Left hindlimb (tissue), 1 donor: ENCODE measurements around the gene TMEM270.
"Not testable (repeated sequence)": the region's sequence is repeated elsewhere in the genome, so short reads cannot be mapped to it uniquely, and the experiment has no call there.

Experiments
- DNase-seq: peaks from one replicate; pipeline ENCODE4 v3.0.0-alpha.2; 2018

The TMEM270 gene, protein sequence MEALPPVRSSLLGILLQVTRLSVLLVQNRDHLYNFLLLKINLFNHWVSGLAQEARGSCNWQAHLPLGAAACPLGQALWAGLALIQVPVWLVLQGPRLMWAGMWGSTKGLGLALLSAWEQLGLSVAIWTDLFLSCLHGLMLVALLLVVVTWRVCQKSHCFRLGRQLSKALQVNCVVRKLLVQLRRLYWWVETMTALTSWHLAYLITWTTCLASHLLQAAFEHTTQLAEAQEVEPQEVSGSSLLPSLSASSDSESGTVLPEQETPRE

DNA sequence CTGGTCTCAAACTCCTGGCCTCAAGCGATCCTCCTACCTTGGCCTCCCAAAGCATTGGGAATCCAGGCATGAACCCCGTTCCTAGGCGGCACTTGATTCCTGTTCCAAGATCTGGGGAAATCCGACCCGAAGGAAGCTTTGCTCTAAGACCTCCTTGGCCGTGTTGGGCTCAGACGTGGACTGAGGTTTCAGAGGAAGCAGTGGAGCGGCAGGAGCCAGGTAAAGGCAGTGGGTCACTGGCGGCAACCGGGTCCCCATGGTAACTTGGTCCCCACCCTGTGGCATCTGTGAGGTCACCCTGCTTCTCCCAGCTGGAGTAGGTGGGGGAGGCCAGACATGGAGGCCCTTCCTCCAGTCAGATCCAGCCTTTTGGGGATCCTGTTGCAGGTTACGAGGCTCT is at the start of gene TMEM270:
TMEM270 (plus strand) TSS at position 301 of the 400 bp plus-strand sequence; CDS start at position 337, 36 bp downstream.
- DNase-seq: no peak

DNA sequence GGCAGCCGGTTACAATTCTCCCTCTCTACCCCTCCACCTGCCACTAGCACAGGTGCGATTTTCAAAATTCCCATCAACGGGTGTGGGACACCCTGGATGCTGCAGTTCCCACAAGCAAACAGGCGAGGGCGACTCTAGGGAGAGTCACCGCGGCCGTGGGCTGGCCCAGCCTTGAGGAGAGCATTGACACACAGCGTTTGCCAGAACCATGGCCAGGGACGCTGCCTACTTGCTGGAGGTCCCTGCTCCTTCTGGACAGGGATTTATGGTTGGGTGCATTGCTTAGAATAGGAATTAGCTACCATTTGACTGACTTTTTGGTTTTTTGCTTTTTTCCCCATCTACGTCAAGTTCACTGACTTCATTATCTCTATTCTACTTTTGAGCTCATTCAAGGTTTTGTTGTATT is 49.2 kb upstream of the TMEM270 start:
- DNase-seq: no peak

DNA sequence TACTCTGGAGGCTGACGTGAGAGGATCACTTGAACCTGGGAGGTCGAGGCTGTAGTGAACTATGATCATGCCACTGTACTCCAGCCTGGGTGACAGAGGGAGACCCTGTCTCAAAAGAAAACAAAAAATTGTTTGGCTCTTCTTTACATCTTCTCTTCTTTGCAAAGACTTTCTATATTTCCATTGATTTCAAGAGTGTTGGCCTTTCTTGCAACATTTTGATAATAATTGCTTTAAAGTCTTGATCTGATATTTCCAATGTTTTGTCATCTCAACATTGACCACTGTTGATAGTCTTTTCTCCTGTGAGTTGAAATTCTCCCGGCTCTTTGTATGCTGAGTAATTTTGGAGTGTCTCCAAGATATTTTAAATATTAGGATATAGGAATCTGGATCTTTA is 48.0 kb upstream of the TMEM270 start:
- DNase-seq: no peak

DNA sequence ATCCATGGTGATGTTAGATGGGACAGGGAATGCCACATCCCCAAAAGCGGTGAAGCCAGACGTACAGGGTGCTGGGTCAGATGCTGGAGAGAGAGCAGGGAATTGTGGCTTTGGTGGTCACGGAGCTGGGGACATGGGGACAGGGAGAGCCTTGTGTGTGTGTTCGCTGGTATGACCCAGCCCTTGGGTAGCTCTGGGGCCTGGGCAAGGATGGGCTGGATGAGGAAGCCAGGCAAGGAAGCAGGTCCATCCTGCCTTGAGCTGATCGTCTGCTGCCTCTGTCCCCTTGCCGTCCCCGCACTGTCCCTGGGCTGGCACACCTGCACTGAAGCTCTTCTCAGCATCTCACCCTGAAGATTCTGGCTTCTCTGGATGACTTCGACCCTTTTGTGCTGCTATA is 45.5 kb upstream of the TMEM270 start:
- no peak for DNase-seq

DNA sequence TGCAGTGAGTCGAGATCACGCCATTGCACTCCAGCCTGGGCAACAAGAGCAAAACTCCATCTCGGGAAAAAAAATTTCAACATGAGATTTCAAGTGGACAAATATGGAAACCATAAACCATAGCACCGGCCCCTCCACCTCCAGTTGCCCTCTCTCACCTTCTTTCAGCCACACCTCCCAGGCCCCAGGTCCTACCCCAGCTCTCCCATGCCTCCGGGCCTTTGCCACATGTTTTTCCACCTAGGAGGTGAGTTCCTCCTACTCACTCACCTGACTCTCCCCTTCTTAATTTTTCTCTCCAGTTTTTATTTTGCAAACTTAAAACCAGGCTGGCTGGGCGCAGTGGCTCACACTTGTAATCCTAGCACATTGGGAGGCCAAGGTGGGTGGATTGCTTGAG is 43.8 kb upstream of the TMEM270 start:
- no peak for DNase-seq

DNA sequence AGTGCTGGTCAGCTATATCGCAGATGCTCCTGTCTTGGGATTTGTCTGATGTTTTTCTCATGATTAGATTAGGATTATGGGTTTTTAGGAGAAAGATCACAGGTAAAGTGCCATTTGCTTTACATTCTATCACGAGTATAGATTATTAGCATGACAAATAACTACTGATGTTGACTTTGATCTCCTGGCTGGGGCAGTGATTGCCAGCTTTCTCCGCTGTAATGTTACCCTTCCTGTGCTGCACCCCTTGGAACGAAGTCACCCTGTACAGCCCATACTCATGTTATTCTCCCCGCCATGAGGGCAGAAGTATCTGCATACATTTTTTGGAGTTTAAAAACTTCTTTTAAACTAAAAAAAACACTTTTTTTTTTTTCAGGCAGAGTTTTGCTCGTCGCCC is 40.9 kb upstream of the TMEM270 start:
- DNase-seq: no peak

DNA sequence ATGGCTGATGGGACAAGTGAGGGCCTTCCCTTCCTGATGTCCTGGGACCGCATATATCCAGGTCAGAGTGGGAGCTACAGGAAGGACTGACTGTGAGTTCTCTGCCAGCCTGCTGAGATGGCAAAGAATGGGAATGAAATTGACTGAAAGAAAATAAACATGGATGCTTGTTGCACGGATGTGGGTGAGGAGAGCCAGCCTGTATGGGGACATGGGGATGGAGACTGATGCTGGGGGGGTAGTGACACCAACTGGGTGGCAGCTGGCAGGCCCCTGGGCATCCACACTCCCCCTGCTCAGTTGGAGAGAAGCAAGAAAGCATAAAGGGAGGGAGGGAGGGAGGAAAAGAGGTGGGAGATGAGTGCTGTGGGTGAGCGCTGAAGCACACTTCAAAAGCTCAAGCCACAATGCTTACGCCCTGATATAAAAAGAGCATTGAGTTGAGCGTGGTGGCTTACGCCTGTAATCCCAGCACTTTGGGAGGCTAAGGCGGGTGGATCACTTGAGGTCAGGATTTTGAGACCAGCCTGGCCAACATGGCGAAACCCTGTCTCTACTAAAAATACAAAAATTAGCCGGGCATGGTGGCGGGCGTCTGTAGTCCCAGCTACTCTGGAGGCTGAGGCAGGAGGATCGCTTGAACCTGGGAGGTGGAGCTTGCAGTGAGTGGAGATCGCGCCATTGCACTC is 39.2 kb upstream of the TMEM270 start:
- not testable (repeated sequence) for DNase-seq

DNA sequence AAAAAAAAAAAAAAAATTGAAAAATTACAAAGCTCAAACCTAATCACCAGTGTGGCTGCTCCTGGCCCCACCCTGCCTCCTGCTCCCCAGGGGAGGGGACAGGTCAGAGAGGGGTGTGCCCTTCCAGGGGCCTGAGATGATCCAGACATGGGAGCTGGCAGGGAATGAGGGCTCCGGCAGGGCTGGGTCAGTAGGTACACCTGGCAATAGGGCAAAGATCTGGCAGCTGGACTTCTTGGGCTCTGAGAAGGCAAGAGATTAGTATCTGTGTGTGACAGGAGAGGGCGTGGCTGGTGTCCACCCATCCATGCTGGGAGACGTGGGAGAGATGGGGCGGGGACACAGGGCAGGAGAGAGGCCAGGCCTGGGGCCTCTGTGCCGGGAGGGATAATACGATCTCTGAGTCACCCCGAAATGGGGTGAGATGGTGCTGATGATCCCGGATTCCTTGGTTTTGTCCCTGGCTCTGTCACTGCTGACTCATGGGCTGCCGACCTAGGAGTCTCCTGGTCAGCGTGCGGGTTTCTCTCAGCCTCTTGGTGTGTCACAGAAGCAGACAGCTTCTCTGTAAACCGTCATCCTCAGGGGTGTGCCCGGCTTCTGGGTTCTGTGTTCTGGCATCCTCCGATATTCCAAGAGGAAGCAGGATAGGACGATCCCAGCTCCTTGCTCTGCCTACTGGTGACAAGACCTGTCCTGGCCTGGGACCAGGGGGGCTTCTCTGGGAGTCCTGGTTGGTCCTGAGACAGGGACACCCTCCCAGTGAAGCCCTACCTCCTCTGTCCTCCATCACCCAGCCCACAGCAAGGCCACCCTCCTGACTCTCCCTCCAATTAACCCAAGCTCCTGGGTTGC is 38.4 kb upstream of the TMEM270 start:
- DNase-seq: no peak

DNA sequence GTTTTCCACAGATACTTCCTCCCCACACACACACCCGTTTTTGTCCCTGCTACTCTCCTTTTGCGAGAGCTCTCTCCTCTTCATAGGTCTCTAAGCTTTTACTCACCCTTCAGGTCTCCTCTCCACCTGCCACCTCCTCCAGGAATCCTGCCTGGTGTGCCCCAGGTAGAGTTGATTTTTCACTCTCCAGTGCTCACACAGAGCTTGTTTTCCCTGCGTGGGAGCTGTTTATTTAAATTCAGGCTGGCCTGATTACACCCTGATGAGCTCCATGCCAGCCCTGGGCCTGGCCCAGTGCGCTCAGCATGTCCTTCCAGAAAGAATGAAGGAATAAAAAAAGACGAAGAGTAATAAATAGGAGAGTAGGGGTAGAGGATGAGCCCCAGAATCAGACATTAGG is 37.7 kb upstream of the TMEM270 start:
- DNase-seq: no peak

DNA sequence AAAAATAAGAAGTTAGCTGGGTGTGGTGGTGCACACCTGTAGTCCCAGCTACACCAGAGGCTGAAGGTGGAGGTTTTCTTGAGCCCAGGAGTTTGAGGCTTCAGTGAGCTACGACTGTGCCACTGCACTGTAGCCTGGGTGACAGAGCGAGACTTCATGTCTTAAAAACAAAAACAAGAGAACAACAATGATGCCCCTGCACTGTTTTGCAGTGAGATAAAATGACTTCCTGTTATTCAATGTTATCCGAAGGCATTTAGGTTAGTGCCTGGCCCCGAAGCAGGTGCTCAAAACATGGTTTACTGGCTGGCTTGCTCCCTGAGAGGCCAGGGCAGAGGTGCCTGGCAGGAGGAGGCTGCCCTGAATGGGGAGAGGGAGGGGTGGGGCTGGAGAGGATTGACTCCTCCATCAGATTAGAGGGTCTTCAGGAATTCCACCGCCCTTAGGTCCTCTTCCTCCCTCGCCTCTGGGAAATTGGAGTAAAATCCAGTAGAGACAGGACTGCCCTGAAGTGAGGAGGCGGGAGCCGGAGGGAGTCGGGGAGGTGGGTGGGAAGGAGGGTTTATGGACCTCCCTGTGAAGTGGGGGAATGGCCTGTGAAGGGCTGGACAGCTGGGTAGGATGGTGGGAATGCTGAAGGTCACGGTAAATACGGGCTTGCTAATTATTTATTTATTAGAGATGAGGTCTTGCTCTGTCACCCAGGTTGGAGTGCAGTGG is 36.9 kb upstream of the TMEM270 start:
- DNase-seq: no peak

DNA sequence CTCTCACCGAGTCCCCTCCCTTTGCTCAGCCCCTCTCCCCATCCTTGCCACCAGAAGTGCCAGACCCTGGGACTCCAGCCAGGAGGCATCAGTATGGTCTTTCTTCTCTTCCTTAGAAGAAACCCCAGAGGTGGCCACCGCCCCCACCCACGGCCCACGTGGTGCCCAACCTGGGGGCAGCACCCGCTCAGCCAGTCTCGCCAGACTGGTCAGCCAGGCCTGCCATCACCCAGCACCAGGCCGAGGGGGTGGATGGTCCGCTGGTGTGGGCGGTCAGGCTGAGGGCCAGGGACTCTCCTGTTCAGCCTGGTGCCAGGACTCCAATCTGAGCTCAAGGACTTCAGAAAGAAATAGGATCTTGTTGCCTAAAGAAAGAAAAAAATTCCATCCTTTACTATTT is 36.0 kb upstream of the TMEM270 start:
- no peak for DNase-seq

DNA sequence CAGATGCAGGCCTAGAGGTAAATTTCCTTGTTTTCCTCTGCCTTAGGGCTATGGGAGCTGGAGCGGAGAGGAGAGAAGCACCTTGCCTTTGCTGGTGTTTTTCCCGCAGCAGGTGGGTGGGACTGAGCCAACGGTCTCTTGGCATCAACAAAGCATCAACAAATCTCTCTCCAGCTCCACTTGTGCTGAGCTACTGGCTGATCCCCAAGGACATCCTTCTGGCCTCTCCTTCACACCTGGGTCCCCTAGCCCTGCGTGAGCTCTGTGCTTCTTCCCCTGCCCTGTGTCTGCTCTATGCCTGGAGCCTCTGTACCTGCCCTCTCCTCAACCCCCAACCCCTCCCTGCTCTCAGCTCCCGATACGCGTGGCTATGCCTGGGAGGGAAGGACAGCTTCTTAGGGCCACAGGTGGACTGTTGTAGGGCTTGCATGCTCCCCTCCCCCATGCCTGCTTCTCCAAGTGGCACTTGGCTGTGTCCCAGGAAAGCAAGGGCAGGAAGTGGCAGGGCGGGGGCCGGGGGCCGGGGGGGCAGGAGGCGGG is 33.3 kb upstream of the TMEM270 start:
- no peak for DNase-seq

DNA sequence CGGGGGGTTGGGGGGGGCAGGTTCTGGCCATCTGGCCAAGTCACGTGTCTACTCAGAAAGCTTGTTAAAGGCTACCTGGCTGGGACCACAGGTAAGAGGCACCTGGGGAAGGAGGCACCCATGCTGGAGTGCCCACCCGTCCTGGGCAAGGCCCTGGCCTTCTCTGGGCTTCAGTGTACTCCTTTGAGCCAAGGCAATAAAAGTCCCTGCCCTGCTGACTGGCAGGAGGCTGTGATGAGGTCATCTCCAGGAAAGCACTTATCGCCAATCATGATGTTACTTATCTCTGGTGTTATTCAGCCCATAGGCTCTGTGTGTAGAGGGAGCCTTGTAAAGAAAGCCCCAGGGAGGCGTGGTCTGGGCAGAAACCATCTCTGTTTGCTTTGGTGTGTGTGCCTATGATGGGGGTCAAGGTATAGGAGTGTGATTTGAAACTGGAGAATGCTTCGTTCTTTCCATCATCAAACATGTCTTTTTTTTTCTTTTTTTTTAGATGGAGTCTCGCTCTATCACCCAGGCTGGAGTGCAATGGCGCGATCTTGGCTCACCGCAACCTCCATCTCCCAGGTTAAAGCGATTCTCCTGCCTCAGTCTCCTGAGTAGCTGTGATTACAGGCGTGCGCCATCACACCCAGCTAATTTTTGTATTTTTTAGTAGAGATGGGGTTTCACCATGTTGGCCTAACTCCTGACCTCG is 32.7 kb upstream of the TMEM270 start:
- DNase-seq: no peak

DNA sequence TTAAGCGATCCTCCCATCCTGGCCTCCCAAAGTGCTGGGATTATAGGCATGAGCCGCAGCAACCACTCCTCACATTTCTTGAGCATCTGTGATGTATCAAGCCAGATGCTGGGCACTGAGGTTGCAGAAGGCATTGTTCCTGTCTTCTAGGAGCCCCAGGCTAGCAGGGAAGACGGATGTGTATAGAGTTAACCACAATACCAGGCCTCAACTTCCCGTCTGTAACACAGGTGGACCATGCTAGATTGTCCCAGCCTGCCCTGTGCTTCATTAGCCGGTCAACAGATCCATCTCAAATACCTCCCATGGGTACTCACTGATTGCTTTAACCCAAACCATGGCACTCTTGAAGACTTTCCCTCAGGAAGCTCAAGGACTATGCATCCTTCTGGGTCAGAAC is 32.0 kb upstream of the TMEM270 start:
- DNase-seq: no peak

DNA sequence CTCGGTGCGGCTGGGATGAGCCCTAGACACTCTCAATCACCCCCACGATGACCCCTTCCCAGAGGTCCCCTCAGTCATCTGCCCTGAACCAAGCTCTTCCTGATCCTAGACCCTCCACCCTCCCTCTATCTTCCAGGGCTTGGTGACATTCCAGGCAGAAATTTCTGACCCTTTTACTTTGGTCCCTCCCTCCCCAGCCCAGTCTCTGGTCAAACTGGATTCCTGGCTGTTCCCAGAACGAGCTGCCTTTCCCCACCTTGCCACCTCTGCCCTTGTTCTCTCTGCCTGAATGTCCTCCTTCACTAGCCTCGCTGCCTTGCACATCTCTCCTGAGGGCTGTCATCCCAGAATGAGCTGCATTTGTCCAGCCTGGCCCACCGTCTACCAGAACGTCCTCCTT is 31.5 kb upstream of the TMEM270 start:
- no peak for DNase-seq

DNA sequence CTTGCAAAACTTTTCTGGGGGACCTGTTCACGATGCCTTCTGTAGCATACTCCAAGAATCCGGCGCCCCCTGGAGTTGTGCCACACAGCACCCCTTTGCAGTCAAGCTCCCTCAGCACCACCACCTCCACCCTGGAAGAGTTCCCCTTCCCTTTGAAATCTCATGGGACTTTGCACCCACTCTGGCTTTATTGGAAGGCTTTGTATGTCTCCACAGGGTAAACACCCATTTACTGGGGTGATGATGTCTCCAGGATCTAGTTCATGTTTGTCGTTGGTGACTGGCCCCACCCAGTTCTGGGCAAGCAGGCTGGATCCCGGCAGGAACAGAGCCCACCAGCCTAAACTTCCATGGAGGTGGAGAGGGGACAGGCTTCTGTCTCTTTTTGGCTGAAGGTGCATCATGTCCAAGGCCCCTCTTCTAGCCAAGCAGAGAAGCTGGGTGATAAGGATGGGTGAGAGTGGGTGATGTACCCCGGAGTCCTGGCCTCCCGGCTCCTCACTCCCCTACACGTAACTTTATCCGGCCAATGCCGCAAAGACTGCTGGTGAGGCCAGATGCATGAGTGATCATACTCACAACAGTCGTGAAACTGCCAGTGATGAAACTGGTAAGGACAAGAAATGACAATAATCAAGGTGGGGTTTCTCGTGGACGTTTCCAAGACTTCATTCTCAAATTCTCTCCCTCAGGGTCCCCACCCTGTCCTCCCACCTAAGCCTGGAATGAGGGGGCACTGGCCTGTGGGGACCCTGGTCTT is 30.9 kb upstream of the TMEM270 start:
- DNase-seq: no peak

DNA sequence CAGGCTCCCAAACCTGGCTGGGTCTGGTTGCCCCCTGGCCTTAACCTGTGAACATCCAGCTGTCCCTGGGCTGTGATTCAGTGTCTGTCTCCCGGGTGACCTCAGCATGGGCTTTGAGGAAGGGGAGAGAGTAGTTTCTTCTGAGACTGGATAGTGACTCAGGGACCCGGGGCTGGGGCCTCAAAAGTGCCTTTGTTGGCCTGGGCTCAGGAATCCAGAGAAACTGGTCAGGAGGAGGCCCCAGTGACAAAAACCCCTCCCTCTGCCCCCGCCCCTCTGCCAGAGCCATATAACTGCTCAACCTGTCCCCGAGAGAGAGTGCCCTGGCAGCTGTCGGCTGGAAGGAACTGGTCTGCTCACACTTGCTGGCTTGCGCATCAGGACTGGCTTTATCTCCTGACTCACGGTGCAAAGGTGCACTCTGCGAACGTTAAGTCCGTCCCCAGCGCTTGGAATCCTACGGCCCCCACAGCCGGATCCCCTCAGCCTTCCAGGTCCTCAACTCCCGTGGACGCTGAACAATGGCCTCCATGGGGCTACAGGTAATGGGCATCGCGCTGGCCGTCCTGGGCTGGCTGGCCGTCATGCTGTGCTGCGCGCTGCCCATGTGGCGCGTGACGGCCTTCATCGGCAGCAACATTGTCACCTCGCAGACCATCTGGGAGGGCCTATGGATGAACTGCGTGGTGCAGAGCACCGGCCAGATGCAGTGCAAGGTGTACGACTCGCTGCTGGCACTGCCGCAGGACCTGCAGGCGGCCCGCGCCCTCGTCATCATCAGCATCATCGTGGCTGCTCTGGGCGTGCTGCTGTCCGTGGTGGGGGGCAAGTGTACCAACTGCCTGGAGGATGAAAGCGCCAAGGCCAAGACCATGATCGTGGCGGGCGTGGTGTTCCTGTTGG is 30.0 kb upstream of the TMEM270 start, which contains the start of gene CLDN4:
CLDN4 (plus strand) TSS at position 316 of the 903 bp plus-strand sequence; CDS start at position 522, 206 bp downstream.
- no peak for DNase-seq

DNA sequence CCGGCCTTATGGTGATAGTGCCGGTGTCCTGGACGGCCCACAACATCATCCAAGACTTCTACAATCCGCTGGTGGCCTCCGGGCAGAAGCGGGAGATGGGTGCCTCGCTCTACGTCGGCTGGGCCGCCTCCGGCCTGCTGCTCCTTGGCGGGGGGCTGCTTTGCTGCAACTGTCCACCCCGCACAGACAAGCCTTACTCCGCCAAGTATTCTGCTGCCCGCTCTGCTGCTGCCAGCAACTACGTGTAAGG is 29.4 kb upstream of the TMEM270 start:
- no peak for DNase-seq

DNA sequence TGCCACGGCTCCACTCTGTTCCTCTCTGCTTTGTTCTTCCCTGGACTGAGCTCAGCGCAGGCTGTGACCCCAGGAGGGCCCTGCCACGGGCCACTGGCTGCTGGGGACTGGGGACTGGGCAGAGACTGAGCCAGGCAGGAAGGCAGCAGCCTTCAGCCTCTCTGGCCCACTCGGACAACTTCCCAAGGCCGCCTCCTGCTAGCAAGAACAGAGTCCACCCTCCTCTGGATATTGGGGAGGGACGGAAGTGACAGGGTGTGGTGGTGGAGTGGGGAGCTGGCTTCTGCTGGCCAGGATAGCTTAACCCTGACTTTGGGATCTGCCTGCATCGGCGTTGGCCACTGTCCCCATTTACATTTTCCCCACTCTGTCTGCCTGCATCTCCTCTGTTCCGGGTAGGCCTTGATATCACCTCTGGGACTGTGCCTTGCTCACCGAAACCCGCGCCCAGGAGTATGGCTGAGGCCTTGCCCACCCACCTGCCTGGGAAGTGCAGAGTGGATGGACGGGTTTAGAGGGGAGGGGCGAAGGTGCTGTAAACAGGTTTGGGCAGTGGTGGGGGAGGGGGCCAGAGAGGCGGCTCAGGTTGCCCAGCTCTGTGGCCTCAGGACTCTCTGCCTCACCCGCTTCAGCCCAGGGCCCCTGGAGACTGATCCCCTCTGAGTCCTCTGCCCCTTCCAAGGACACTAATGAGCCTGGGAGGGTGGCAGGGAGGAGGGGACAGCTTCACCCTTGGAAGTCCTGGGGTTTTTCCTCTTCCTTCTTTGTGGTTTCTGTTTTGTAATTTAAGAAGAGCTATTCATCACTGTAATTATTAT is 28.9 kb upstream of the TMEM270 start:
- no peak for DNase-seq

DNA sequence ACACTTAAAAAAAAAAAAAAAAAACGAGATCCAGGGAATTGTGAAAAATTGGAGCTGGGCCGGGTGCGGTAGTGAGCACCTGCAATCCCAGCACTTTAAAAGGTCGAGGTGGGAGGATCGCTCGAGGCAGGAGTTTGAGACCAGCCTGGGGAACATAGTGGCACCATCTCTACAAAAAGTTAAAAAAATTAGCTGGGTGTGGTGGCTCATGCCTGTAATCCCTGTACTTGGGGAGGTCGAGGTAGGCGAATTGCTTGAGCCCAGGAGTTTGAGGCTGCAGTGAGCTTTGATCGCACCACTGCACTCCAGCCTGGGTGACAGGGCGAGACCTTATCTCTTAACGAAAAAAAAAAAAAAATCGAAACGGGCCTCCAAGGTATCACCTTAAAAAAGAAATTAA is 28.2 kb upstream of the TMEM270 start:
- DNase-seq: no peak
